KMS-11 (cell line): Measurements from ENCODE around the gene ACMSD.
"Not testable (repeated sequence)": the region's sequence is repeated elsewhere in the genome, so short reads cannot be mapped to it uniquely, and the experiment has no call there.

Experiments
- H2AFZ ChIP-seq: fragments of 200-600 bp; sonication (generic); 2 replicates; pipeline ENCODE4 v1.6.1; 2016; ENCODE audit warnings: antibody characterized with exemption, mixed run types, low read depth
- H3K27ac ChIP-seq: fragments of 200-600 bp; sonication (generic); 2 replicates; pipeline ENCODE4 v1.6.1; 2016; ENCODE audit warnings: mild to moderate bottlenecking, mixed run types
- H3K27me3 ChIP-seq: fragments of 200-600 bp; sonication (generic); 2 replicates; pipeline ENCODE4 v1.6.1; 2017; ENCODE audit warnings: mild to moderate bottlenecking, low read depth, mixed run types, moderate library complexity; ENCODE audit not compliant: insufficient read depth
- H3K36me3 ChIP-seq: fragments of 200-600 bp; sonication (generic); 2 replicates; pipeline ENCODE4 v1.6.1; 2017; ENCODE audit warnings: mild to moderate bottlenecking, mixed run types; ENCODE audit not compliant: insufficient read depth
- H3K4me1 ChIP-seq: fragments of 200-600 bp; sonication (generic); 2 replicates; pipeline ENCODE4 v1.6.1; 2016; ENCODE audit warnings: mild to moderate bottlenecking, low read depth, mixed run types; ENCODE audit not compliant: poor library complexity, severe bottlenecking
- H3K4me2 ChIP-seq: fragments of 200-600 bp; sonication (generic); 2 replicates; pipeline ENCODE4 v1.7.0; 2016; ENCODE audit warnings: mild to moderate bottlenecking, mixed run types
- H3K4me3 ChIP-seq: fragments of 200-600 bp; sonication (generic); IDR thresholded peaks from 2 replicates; pipeline ENCODE4 v1.6.1; 2017; ENCODE audit warnings: low read depth, low read length, mixed read lengths; ENCODE audit not compliant: insufficient read depth
- H3K79me2 ChIP-seq: fragments of 200-600 bp; sonication (generic); 2 replicates; pipeline ENCODE4 v1.6.1; 2016; ENCODE audit warnings: low read depth, mixed run types; ENCODE audit not compliant: insufficient read depth
- H3K9ac ChIP-seq: fragments of 200-600 bp; sonication (generic); 2 replicates; pipeline ENCODE4 v1.6.1; 2016; ENCODE audit warnings: mild to moderate bottlenecking, mixed run types
- H4K20me1 ChIP-seq: fragments of 200-600 bp; sonication (generic); 2 replicates; pipeline ENCODE4 v1.6.1; 2016; ENCODE audit warnings: mild to moderate bottlenecking, mixed run types; ENCODE audit not compliant: insufficient read depth
- TF ChIP-seq, protein P1 (sequence below): fragments of 200-600 bp; sonication (generic); conservative IDR thresholded peaks from 2 replicates; pipeline ENCODE4 v1.6.1; 2017; ENCODE audit warnings: low read depth, mild to moderate bottlenecking, antibody characterized with exemption, low read length, moderate library complexity, mixed read lengths

Gene ACMSD

DNA sequence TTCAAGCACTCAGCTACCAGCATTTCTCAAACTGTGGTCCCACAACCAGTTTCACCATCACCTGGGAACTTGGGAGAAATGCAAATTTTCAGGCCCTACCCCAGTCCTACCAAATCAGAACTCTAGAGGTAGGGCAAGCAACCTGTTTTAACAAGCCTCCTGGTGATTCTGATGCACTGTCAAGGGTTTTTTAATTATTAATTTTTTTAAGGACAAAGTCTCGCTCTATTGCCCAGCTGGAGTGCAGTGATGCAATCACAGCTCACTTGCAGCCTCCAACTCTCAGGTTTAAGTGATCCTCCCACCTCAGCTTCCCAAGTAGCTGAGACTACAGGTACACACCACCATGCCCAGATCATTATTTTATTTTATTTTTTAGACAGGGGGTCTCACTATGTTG is 7.8 kb downstream of the ACMSD start:
- no peak overlapping the region for H3K4me3 ChIP-seq
- H3K4me2 ChIP-seq = no peak overlapping the region
- H2AFZ ChIP-seq = no peak overlapping the region
- TF ChIP-seq, protein P1, sequence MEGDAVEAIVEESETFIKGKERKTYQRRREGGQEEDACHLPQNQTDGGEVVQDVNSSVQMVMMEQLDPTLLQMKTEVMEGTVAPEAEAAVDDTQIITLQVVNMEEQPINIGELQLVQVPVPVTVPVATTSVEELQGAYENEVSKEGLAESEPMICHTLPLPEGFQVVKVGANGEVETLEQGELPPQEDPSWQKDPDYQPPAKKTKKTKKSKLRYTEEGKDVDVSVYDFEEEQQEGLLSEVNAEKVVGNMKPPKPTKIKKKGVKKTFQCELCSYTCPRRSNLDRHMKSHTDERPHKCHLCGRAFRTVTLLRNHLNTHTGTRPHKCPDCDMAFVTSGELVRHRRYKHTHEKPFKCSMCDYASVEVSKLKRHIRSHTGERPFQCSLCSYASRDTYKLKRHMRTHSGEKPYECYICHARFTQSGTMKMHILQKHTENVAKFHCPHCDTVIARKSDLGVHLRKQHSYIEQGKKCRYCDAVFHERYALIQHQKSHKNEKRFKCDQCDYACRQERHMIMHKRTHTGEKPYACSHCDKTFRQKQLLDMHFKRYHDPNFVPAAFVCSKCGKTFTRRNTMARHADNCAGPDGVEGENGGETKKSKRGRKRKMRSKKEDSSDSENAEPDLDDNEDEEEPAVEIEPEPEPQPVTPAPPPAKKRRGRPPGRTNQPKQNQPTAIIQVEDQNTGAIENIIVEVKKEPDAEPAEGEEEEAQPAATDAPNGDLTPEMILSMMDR = no peak
- no peaks in the 10 kb centered on the region for H3K79me2 ChIP-seq
- H3K27me3 ChIP-seq = no peaks in the 10 kb centered on the region
- H3K4me1 ChIP-seq = no peaks in the 10 kb centered on the region
- H3K36me3 ChIP-seq = no peaks in the 10 kb centered on the region
- H3K27ac ChIP-seq = no peak overlapping the region
- H3K9ac ChIP-seq = no peak overlapping the region
- no peaks in the 10 kb centered on the region for H4K20me1 ChIP-seq

GRCh38 chr2:134847582-134847981 is 9.2 kb downstream of the ACMSD start:
- not testable (repeated sequence) for H3K9ac ChIP-seq, H3K79me2 ChIP-seq, H3K4me1 ChIP-seq, H3K36me3 ChIP-seq, H3K27me3 ChIP-seq, H3K27ac ChIP-seq, H4K20me1 ChIP-seq, H3K4me3 ChIP-seq, H2AFZ ChIP-seq, H3K4me2 ChIP-seq

DNA sequence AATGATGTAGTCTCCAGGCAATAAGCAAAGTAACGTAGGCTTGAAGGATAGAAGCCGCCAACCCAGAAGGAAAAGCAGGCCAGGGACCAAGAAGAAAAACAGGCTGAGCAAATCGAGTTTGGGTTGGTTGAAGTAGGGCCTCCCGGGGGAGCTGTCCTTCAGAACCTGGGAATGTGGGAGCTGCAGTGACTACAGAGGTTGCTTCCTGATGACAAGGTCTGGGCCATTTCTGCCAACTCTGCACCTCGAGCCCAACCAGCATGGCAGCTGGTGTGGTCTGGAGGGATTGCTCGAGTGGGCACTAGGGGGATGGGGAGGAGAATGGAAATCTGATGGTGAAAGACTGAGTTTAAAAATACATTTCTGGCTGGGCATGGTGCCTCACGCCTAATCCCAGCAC is 14.1 kb downstream of the ACMSD start:
- no peaks in the 10 kb centered on the region for H3K36me3 ChIP-seq
- no peaks in the 10 kb centered on the region for H3K4me1 ChIP-seq
- H2AFZ ChIP-seq = no peak overlapping the region
- no peaks in the 10 kb centered on the region for H4K20me1 ChIP-seq
- no peak overlapping the region for H3K4me3 ChIP-seq
- no peaks in the 10 kb centered on the region for H3K27me3 ChIP-seq
- H3K79me2 ChIP-seq = no peaks in the 10 kb centered on the region
- H3K9ac ChIP-seq = no peak overlapping the region
- no peak overlapping the region for H3K27ac ChIP-seq
- TF ChIP-seq, protein P1 = no peak
- no peak overlapping the region for H3K4me2 ChIP-seq

DNA sequence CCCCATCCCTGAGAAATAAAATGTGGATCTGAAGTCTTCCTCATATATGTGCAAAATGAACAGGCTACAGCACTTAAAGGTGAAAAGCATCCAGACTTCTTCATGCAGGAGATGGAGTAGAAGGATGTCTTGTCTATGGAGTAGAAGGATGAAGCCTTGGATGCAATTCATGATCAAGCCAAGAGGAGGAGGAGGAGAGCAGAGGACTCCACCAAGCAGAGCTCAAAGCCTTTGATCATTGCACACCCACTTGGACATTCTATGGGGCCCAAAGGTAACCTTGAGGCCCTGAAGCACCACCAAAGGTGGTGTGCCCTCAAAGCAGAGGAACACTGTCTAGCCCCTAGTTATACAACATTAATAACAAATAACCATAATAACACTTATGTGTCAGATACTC is 17.3 kb downstream of the ACMSD start:
- H3K79me2 ChIP-seq = no peaks in the 10 kb centered on the region

DNA sequence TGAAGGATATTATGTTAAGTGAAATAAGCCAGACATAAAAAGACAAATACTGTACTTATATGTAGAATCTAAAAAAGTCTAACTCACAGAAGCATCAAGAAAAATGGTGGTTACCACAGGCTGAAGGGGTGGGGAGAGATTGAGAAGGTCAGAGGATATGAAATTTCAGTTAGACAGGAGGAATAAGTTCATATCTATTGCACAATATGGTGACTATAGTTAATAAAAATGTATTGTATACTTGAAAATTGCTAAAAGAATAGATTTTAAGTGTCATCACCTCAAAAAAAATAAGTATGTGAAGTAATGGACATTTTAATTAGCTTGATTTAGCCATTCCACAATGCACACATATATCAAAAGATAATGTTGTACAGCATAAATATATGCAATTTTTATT is 19.8 kb downstream of the ACMSD start:
- Histone ChIP-seq H3K79me2 (no peaks in the 10 kb centered on the region), H3K4me1 (no peaks in the 10 kb centered on the region), H3K9ac (no peak overlapping the region), H3K27ac (no peak overlapping the region), H2AFZ (no peak overlapping the region), H3K4me3 (no peak overlapping the region), H3K27me3 (no peaks in the 10 kb centered on the region), H3K36me3 (no peaks in the 10 kb centered on the region), H3K4me2 (no peak overlapping the region), H4K20me1 (no peaks in the 10 kb centered on the region)
- TF ChIP-seq, protein P1 = no peak

More for the DNA sequence above, 17.3 kb downstream of the ACMSD start:
- Histone ChIP-seq H3K4me3 (no peak overlapping the region), H3K4me2 (no peak overlapping the region), H3K4me1 (no peaks in the 10 kb centered on the region), H3K27me3 (no peaks in the 10 kb centered on the region), H3K9ac (no peak overlapping the region), H3K36me3 (no peaks in the 10 kb centered on the region), H2AFZ (no peak overlapping the region), H3K27ac (no peak overlapping the region), H4K20me1 (no peaks in the 10 kb centered on the region)
- TF ChIP-seq, protein P1 = no peak
